Measurements from ENCODE around the gene TESMIN.

The TESMIN gene

GRCh38 chr11:68761801-68762200, 10.5 kb upstream of the TESMIN start:
- DNase-seq: no peak

GRCh38 chr11:68759991-68760390, 8.7 kb upstream of the TESMIN start:
- no peak for DNase-seq

- DNase-seq: no peak
These were observed 6.4 kb upstream of the TESMIN start for GRCh38 chr11:68757711-68758110.

- DNase-seq: no peak
These were observed 4.9 kb upstream of the TESMIN start for GRCh38 chr11:68756171-68756766.

GRCh38 chr11:68753300-68753699, 2.0 kb upstream of the TESMIN start:
- no peak for DNase-seq

GRCh38 chr11:68751004-68751325, 355 bp downstream of the TESMIN start:
- DNase-seq: no peak

GRCh38 chr11:68750195-68751003, 921 bp downstream of the TESMIN start:
- DNase-seq: no peak

- DNase-seq: no peak
These were observed 1.8 kb downstream of the TESMIN start for GRCh38 chr11:68749229-68750123.

- no peak for DNase-seq
These were observed 3.3 kb downstream of the TESMIN start for GRCh38 chr11:68748061-68748460.

GRCh38 chr11:68743539-68743938, 7.8 kb downstream of the TESMIN start:
- DNase-seq: no peak

GRCh38 chr11:68741463-68741862, 9.9 kb downstream of the TESMIN start:
- no peak for DNase-seq

GRCh38 chr11:68735646-68736045, 15.7 kb downstream of the TESMIN start:
- no peak for DNase-seq

GRCh38 chr11:68735125-68735524, 16.2 kb downstream of the TESMIN start:
- no peak for DNase-seq

- no peak for DNase-seq
These were observed 17.2 kb downstream of the TESMIN start for GRCh38 chr11:68734111-68734510.

GRCh38 chr11:68727783-68728182, 23.5 kb downstream of the TESMIN start:
- DNase-seq: no peak

- no peak for DNase-seq
These were observed 27.0 kb downstream of the TESMIN start for GRCh38 chr11:68724293-68724692.

GRCh38 chr11:68722143-68722542, 29.2 kb downstream of the TESMIN start:
- DNase-seq: no peak

- DNase-seq: no peak
These were observed 30.2 kb downstream of the TESMIN start for GRCh38 chr11:68721075-68721474.

- DNase-seq: no peak
These were observed 35.7 kb downstream of the TESMIN start for GRCh38 chr11:68715456-68716122.

- no peak for DNase-seq
These were observed 37.1 kb downstream of the TESMIN start for GRCh38 chr11:68714060-68714856.

- no peak for DNase-seq
These were observed 40.2 kb downstream of the TESMIN start for GRCh38 chr11:68711114-68711513.

GRCh38 chr11:68710409-68710808, 40.9 kb downstream of the TESMIN start:
- DNase-seq: no peak

Data from stimulated activated CD4-positive, alpha-beta T cell treated with anti-CD3 and anti-CD28 coated beads, Interleukin-2, amount 100 ng/mL, for 48 hours (primary cell).